ENCODE results near the gene PTCH2. TPM values are rescaled to one million over a fixed set of nuclear protein-coding genes. Genes with fewer than 3 reads are reported as not detected.

The PTCH2 gene, protein sequence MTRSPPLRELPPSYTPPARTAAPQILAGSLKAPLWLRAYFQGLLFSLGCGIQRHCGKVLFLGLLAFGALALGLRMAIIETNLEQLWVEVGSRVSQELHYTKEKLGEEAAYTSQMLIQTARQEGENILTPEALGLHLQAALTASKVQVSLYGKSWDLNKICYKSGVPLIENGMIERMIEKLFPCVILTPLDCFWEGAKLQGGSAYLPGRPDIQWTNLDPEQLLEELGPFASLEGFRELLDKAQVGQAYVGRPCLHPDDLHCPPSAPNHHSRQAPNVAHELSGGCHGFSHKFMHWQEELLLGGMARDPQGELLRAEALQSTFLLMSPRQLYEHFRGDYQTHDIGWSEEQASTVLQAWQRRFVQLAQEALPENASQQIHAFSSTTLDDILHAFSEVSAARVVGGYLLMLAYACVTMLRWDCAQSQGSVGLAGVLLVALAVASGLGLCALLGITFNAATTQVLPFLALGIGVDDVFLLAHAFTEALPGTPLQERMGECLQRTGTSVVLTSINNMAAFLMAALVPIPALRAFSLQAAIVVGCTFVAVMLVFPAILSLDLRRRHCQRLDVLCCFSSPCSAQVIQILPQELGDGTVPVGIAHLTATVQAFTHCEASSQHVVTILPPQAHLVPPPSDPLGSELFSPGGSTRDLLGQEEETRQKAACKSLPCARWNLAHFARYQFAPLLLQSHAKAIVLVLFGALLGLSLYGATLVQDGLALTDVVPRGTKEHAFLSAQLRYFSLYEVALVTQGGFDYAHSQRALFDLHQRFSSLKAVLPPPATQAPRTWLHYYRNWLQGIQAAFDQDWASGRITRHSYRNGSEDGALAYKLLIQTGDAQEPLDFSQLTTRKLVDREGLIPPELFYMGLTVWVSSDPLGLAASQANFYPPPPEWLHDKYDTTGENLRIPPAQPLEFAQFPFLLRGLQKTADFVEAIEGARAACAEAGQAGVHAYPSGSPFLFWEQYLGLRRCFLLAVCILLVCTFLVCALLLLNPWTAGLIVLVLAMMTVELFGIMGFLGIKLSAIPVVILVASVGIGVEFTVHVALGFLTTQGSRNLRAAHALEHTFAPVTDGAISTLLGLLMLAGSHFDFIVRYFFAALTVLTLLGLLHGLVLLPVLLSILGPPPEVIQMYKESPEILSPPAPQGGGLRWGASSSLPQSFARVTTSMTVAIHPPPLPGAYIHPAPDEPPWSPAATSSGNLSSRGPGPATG
- total RNA-seq (0.94 TPM), polyA plus RNA-seq (under 1 TPM in 2 of 4 donors, not detected in 2; 0.05 to 0.13 TPM)

DNA sequence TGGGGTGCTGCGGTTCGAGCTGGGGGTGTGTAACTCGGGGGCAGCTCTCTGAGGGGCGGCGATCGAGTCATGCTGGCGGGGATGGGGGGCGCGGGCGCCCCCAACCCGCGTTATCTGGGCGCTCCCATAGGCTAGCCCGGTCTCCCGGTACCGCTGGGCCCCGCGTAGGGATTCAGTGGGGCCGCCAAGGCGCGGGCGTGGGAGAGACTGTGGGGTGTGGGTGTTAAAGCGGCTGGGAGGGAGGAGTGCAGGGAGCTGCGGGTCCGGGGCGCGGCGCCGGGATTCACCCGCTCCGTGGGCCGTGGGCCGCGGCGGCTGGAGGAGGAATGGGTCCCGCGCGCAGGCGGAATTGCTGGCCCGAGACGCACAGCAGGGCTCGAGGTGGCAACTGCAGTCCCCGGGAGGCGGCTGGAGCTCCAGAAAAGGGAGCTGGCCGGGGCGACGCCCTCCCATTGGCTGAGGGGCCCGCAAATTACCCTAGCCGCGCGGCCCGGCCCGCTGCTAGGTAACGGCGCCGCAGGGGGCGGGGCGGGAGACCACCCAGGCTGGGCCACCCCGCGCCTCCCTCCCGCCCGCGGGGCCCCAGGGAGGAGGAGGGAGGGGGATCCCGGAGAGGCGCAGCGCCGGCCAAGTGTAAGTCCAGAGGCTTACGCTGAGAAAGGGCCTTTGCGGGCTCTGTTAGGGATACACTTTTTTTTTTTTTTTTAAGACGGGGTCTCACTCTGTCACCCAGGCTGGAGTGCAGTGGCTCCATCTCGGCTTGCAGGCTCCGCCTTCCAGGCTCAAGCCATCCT lies at the start of gene PTCH2:
Gene PTCH2 (minus strand): TSS at position 392 of the 794 bp plus-strand sequence. CDS start 321 bp downstream, at position 71.
- Histone ChIP-seq H3K4me3 (ENCODE audit: low read depth, low read length) (no peak within 1 kb of the TSS), H3K9me3 (ENCODE audit: control insufficient read depth in 2 of 2, low read length in 2 of 2) (no peaks in the 10 kb centered on the region), H3K4me1 (ENCODE audit: control insufficient read depth, insufficient read depth, low read length, poor library complexity, severe bottlenecking) (peaks cover 12% of the 10 kb centered on the region), H3K27me3 (ENCODE audit: control insufficient read depth, insufficient read depth, low read length) (peaks cover 7% of the 10 kb centered on the region), H3K36me3 (ENCODE audit: control insufficient read depth, insufficient read depth, low read length) (no peaks in the 10 kb centered on the region), H3K27ac (ENCODE audit: insufficient read depth, low read length, poor library complexity, severe bottlenecking) (no peak within 1 kb of the TSS)
- Mint-ChIP-seq H3K36me3 (peaks cover 9% of the 10 kb centered on the region), H3K4me1 (peaks cover 0 to 14% (median 6%) of the 10 kb centered on the region in 4 donors), H3K27me3 (peaks cover 38% of the 10 kb centered on the region), H3K4me3 (peak within 1 kb of the TSS in 3 of 4 donors; percentile 47 to 63 (median 55)), H3K9me3 (peaks cover 0 to 3% (median 0%) of the 10 kb centered on the region in 7 donors), H3K27ac (no peak within 1 kb of the TSS)
- DNase-seq: no peak
- ATAC-seq (ENCODE audit: low read depth in 2 of 2): peak in 1 of 2 donors; percentile 41

DNA sequence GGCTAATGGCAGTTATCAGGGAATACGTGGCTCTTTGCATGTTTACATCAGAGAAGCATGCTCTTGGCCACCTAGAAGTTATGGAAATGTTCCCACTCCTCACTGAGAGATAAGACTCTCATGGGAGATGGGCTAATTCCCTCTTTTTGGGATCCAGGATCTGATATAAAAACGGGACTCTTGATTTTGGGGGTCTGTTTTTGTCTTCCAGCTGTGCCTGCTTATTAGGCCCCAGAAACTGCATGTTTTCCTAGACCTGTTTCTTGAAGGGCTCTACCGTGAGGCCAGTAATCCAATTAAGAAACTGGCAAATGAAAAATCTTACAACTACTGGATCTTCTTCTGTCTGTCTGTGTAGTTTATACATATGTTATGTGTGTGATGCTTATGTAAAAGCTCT lies 47.0 kb upstream of the PTCH2 start:
- Histone ChIP-seq H3K9me3 (ENCODE audit: control insufficient read depth in 2 of 2, low read length in 2 of 2) (peaks cover 15 to 16% of the 10 kb centered on the region in 2 experiments), H3K27ac (ENCODE audit: insufficient read depth, low read length, poor library complexity, severe bottlenecking) (no peak overlapping the region), H3K27me3 (ENCODE audit: control insufficient read depth, insufficient read depth, low read length) (no peaks in the 10 kb centered on the region), H3K36me3 (ENCODE audit: control insufficient read depth, insufficient read depth, low read length) (peaks cover 25% of the 10 kb centered on the region), H3K4me3 (ENCODE audit: low read depth, low read length) (no peak overlapping the region), H3K4me1 (ENCODE audit: control insufficient read depth, insufficient read depth, low read length, poor library complexity, severe bottlenecking) (no peaks in the 10 kb centered on the region)
- Mint-ChIP-seq H3K27me3 (no peaks in the 10 kb centered on the region), H3K4me1 (peaks cover 0 to 5% (median 0%) of the 10 kb centered on the region in 4 donors), H3K9me3 (peaks cover 0 to 28% (median 7%) of the 10 kb centered on the region in 7 donors), H3K4me3 (no peak overlapping the region), H3K36me3 (peaks cover 52% of the 10 kb centered on the region), H3K27ac (no peak overlapping the region)
- DNase-seq: peak in 1 of 3 donors; percentile 8
- no peak for ATAC-seq (ENCODE audit: low read depth in 2 of 2)

DNA sequence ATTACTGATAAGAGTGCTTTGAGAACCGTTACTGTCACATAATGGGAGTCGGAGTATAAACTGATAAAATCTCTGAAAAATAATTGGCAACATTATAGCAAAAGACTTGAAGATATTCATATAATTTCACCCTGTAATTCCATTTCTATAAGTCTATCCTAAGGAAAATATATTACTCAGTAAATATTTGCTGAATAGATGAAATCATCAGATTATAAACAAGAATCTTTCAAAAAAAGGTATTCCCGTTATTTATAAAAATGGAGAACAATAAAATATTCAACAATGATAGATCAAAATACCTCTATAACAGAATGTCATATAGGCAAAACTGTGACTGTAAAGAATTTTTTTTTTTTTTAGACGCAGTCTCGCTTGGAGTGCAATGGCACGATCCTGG lies 42.4 kb upstream of the PTCH2 start:
- Histone ChIP-seq H3K4me1 (ENCODE audit: control insufficient read depth, insufficient read depth, low read length, poor library complexity, severe bottlenecking) (no peaks in the 10 kb centered on the region), H3K9me3 (ENCODE audit: control insufficient read depth in 2 of 2, low read length in 2 of 2) (peaks cover 10 to 13% of the 10 kb centered on the region in 2 experiments), H3K27ac (ENCODE audit: insufficient read depth, low read length, poor library complexity, severe bottlenecking) (no peak overlapping the region), H3K36me3 (ENCODE audit: control insufficient read depth, insufficient read depth, low read length) (peaks cover 21% of the 10 kb centered on the region), H3K4me3 (ENCODE audit: low read depth, low read length) (no peak overlapping the region), H3K27me3 (ENCODE audit: control insufficient read depth, insufficient read depth, low read length) (no peaks in the 10 kb centered on the region)
- Mint-ChIP-seq H3K9me3 (peaks cover 0 to 18% (median 4%) of the 10 kb centered on the region in 7 donors), H3K36me3 (peaks cover 50% of the 10 kb centered on the region), H3K4me3 (no peak overlapping the region), H3K4me1 (peaks cover 0 to 5% (median 3%) of the 10 kb centered on the region in 4 donors), H3K27ac (no peak overlapping the region), H3K27me3 (no peaks in the 10 kb centered on the region)
- ATAC-seq (ENCODE audit: low read depth in 2 of 2): no peak
- no peak for DNase-seq

DNA sequence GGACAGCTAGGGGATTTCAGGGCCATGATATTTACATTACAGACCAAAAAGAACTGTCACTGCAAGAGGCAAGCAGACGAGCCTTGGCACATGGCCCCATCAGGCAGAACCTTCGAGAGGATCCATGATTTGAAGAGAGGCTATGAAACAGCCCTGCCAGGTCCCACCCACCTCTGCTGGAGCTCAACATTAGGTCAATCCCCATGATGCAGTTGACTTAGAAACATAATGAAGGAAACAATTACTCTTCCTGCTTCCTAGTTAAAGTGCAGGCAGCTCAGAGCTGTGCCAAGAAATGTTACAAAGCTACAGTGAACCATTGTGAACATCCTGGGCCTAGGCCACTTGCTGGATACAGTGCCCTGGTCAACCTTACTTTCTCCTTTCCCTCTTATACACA lies 41.7 kb upstream of the PTCH2 start:
- Mint-ChIP-seq H3K4me1 (peaks cover 0 to 5% (median 3%) of the 10 kb centered on the region in 4 donors), H3K27ac (peak overlapping the region in 1 of 3 donors; percentile 27), H3K27me3 (no peaks in the 10 kb centered on the region), H3K9me3 (peaks cover 0 to 15% (median 4%) of the 10 kb centered on the region in 7 donors), H3K36me3 (peaks cover 50% of the 10 kb centered on the region), H3K4me3 (no peak overlapping the region)
- Histone ChIP-seq H3K27ac (ENCODE audit: insufficient read depth, low read length, poor library complexity, severe bottlenecking) (no peak overlapping the region), H3K27me3 (ENCODE audit: control insufficient read depth, insufficient read depth, low read length) (no peaks in the 10 kb centered on the region), H3K4me1 (ENCODE audit: control insufficient read depth, insufficient read depth, low read length, poor library complexity, severe bottlenecking) (no peaks in the 10 kb centered on the region), H3K36me3 (ENCODE audit: control insufficient read depth, insufficient read depth, low read length) (peaks cover 25% of the 10 kb centered on the region), H3K9me3 (ENCODE audit: control insufficient read depth in 2 of 2, low read length in 2 of 2) (peaks cover 6 to 8% of the 10 kb centered on the region in 2 experiments), H3K4me3 (ENCODE audit: low read depth, low read length) (no peak overlapping the region)
- no peak for DNase-seq
- no peak for ATAC-seq (ENCODE audit: low read depth in 2 of 2)

DNA sequence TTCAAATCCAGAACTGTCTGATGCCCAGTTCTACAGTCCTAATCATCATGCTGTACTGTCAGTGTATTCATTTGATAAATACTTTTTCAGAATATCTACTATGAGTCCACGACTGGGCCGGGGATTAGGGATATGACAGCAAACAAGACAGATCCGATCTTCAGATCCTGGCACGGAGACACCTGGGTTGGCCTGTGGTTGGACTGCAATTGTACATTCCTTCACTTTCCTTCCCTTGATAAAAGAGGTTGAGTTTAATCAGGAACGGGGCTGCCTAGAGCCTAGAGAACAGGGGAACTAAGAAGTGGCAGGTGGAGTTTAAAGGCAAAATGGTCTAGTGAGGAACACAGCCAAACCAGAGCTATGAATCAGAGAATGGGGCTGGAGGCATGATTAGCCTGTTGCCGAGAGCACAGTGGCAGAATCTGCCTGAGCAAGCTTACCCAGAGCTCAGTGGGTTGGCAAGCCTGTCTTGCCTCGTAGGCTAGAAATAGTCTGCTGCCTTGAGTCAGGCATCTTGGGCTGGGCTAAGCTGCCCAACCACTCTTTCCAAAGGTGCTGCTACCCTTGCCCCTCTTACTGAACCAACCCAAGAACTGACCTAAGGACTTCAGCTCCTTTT lies 38.1 kb upstream of the PTCH2 start:
- Mint-ChIP-seq H3K4me1 (peaks cover 0 to 5% (median under 1%) of the 10 kb centered on the region in 4 donors), H3K27ac (peak overlapping the region in 1 of 3 donors; percentile 64), H3K27me3 (no peaks in the 10 kb centered on the region), H3K9me3 (peaks cover 0 to 4% (median 0%) of the 10 kb centered on the region in 7 donors), H3K4me3 (no peak overlapping the region), H3K36me3 (peaks cover 40% of the 10 kb centered on the region)
- ATAC-seq (ENCODE audit: low read depth in 2 of 2) (no peak), DNase-seq (no peak)
- H3K27me3 ChIP-seq (ENCODE audit: control insufficient read depth, insufficient read depth, low read length): no peaks in the 10 kb centered on the region
- no peak overlapping the region for H3K4me3 ChIP-seq (ENCODE audit: low read depth, low read length)
- H3K36me3 ChIP-seq (ENCODE audit: control insufficient read depth, insufficient read depth, low read length): peaks cover 18% of the 10 kb centered on the region
- no peaks in the 10 kb centered on the region for H3K4me1 ChIP-seq (ENCODE audit: control insufficient read depth, insufficient read depth, low read length, poor library complexity, severe bottlenecking)
- H3K27ac ChIP-seq (ENCODE audit: insufficient read depth, low read length, poor library complexity, severe bottlenecking): no peak overlapping the region
- no peaks in the 10 kb centered on the region for H3K9me3 ChIP-seq (ENCODE audit: control insufficient read depth in 2 of 2, low read length in 2 of 2)

DNA sequence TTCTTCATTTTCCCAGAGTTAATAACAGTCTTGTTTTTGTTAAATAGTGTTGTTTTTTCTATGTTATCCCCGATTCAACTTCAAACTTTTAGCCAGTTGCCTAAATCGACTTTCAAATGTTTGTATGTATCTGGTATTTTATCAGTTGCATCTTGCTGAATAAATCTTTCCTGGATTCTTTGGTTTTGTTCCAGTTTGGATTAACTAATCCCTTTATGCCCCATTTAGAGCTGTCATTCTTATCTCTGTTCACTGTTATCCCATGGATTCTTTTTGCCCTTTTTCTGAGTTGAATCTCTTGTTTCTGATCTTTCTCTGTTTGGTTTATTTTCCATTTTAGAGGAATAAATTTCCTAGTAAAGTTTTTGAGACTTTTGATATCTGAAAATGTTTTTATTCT lies 31.1 kb upstream of the PTCH2 start:
- Mint-ChIP-seq H3K9me3 (peaks cover 0 to 2% (median 0%) of the 10 kb centered on the region in 7 donors), H3K4me3 (no peak overlapping the region), H3K27me3 (no peaks in the 10 kb centered on the region), H3K36me3 (peaks cover 38% of the 10 kb centered on the region), H3K27ac (peak overlapping the region in 1 of 3 donors; percentile 24), H3K4me1 (peaks cover 0 to 5% (median 0%) of the 10 kb centered on the region in 4 donors)
- DNase-seq (no peak), ATAC-seq (ENCODE audit: low read depth in 2 of 2) (no peak)
- H3K27me3 ChIP-seq (ENCODE audit: control insufficient read depth, insufficient read depth, low read length): no peaks in the 10 kb centered on the region
- peaks cover 10% of the 10 kb centered on the region for H3K36me3 ChIP-seq (ENCODE audit: control insufficient read depth, insufficient read depth, low read length)
- no peak overlapping the region for H3K4me3 ChIP-seq (ENCODE audit: low read depth, low read length)
- H3K4me1 ChIP-seq (ENCODE audit: control insufficient read depth, insufficient read depth, low read length, poor library complexity, severe bottlenecking): no peaks in the 10 kb centered on the region
- no peaks in the 10 kb centered on the region for H3K9me3 ChIP-seq (ENCODE audit: control insufficient read depth in 2 of 2, low read length in 2 of 2)
- no peak overlapping the region for H3K27ac ChIP-seq (ENCODE audit: insufficient read depth, low read length, poor library complexity, severe bottlenecking)

All from CD4-positive, CD25-positive, alpha-beta regulatory T cell (primary cell).